Fibroblast of lung (primary cell): ENCODE measurements around the gene DTYMK. TPM values are rescaled to one million over a fixed set of nuclear protein-coding genes. Genes with fewer than 3 reads are reported as not detected.

Experiments used
- DNase-seq, 2 donors: peaks; one replicate each; pipeline versions ENCODE4 v3.0.0 to v3.0.0-alpha.2; 2010; ENCODE audit warnings: low read depth in 2 of 2
- H2AFZ ChIP-seq: 2 replicates; pipeline ENCODE4 v1.5.1; 2012; ENCODE audit warnings: low read length, control low read depth, inconsistent platforms
- H3K27ac ChIP-seq: 2 replicates; pipeline ENCODE4 v1.5.1; 2011; ENCODE audit warnings: low read length, control low read depth; ENCODE audit not compliant: insufficient read depth
- H3K27me3 ChIP-seq: 2 replicates; pipeline ENCODE4 v1.5.1; 2011; ENCODE audit warnings: mild to moderate bottlenecking, low read length; ENCODE audit not compliant: control insufficient read depth, insufficient read depth
- H3K36me3 ChIP-seq: 2 replicates; pipeline ENCODE4 v1.5.1; 2011; ENCODE audit warnings: low read length; ENCODE audit not compliant: control insufficient read depth, insufficient read depth
- H3K4me1 ChIP-seq: 2 replicates; pipeline ENCODE4 v1.5.1; 2011; ENCODE audit warnings: low read length; ENCODE audit not compliant: control insufficient read depth, insufficient read depth; ENCODE audit errors: extremely low read depth
- H3K4me2 ChIP-seq: 2 replicates; pipeline ENCODE4 v1.5.1; 2011; ENCODE audit warnings: low read length, control low read depth; ENCODE audit not compliant: insufficient read depth; ENCODE audit errors: extremely low read depth
- H3K4me3 ChIP-seq, 4 experiments: fragments of 200-600 bp in 1 of 4; sonication (generic) in 1 of 4; replicated peaks in 1 of 4; 2 replicates each; pipeline ENCODE4 v1.5.1; 2011 to 2016; ENCODE audit warnings: low read length in 4 of 4, low read depth in 3 of 4, mild to moderate bottlenecking in 3 of 4, control low read depth in 2 of 4, inconsistent platforms in 1 of 4, mixed read lengths in 1 of 4; ENCODE audit not compliant: insufficient read depth in 1 of 4; ENCODE audit errors: control extremely low read depth in 1 of 4
- H3K79me2 ChIP-seq: 2 replicates; pipeline ENCODE4 v1.5.1; 2012; ENCODE audit warnings: mild to moderate bottlenecking, low read length, inconsistent platforms; ENCODE audit not compliant: control insufficient read depth, insufficient read depth
- H3K9ac ChIP-seq: 2 replicates; pipeline ENCODE4 v1.5.1; 2011; ENCODE audit warnings: mild to moderate bottlenecking, low read length, control low read depth; ENCODE audit not compliant: insufficient read depth
- H3K9me3 ChIP-seq: 2 replicates; pipeline ENCODE4 v1.5.1; 2012; ENCODE audit warnings: low read depth, low read length; ENCODE audit not compliant: control insufficient read depth, insufficient read depth
- H4K20me1 ChIP-seq: 2 replicates; pipeline ENCODE4 v1.5.1; 2011; ENCODE audit warnings: low read length; ENCODE audit not compliant: control insufficient read depth, insufficient read depth; ENCODE audit errors: extremely low read depth
- CTCF ChIP-seq, 2 donors: IDR thresholded peaks in 1 of 2; conservative IDR thresholded peaks in 1 of 2; 1 replicate in 1 of 2; 2 replicates in 1 of 2; pipeline ENCODE4 v1.5.1; 2011 to 2012; ENCODE audit warnings: low read length in 2 of 2, control low read depth in 1 of 2, inconsistent platforms in 1 of 2, low read depth in 1 of 2, mild to moderate bottlenecking in 1 of 2
- EZH2 ChIP-seq: IDR thresholded peaks from 2 replicates; pipeline ENCODE4 v1.5.1; 2012; ENCODE audit warnings: low read length, control low read depth, mild to moderate bottlenecking; ENCODE audit errors: missing control alignments
- polyA plus RNA-seq, 2 donors: library from polyadenylated mRNA; depleted of rRNA in 1 of 2; stranded (reverse) in 1 of 2; unstranded in 1 of 2; fragments of >200 nt; gene quantifications; 2 replicates each; pipeline ENCODE4 v1.2.1, GENCODE V29; 2011 to 2012; ENCODE audit warnings: missing spikeins in 1 of 2
- total RNA-seq: library from RNA; depleted of rRNA; stranded (reverse); fragments of >200 nt; gene quantifications from 2 replicates; pipeline ENCODE4 v1.2.1, GENCODE V29; 2014

Gene DTYMK
- total and polyA plus RNA-seq, 2 donors (not counting 1 experiment from before 2014, with no cell fraction given): 19.0 to 25.3 TPM

GRCh38 chr2:241652142-241652541, 34.5 kb downstream of the DTYMK start:
- TF ChIP-seq CTCF (conservative IDR thresholded peaks at IDR 0.05 in 1 of 2, IDR thresholded peaks at IDR 0.05 in 1 of 2; ENCODE audit: low read depth in 1 of 2, low read length in 2 of 2): no peak
- TF ChIP-seq EZH2: no peak
- DNase-seq: no peak
- no peaks in the 10 kb centered on the region for H3K27me3 ChIP-seq
- H3K4me1 ChIP-seq: no peaks in the 10 kb centered on the region
- H3K27ac ChIP-seq: no peak overlapping the region
- no peak overlapping the region for H3K9ac ChIP-seq
- no peak overlapping the region for H2AFZ ChIP-seq
- no peaks in the 10 kb centered on the region for H3K9me3 ChIP-seq
- peaks cover 10% of the 10 kb centered on the region for H3K79me2 ChIP-seq
- H3K4me3 ChIP-seq: no peak overlapping the region
- no peaks in the 10 kb centered on the region for H4K20me1 ChIP-seq
- H3K4me2 ChIP-seq: no peak overlapping the region
- H3K36me3 ChIP-seq: peaks cover 18% of the 10 kb centered on the region

GRCh38 chr2:241649927-241650326, 36.7 kb downstream of the DTYMK start:
- Histone ChIP-seq H3K27me3 (no peaks in the 10 kb centered on the region), H3K27ac (no peak overlapping the region), H3K4me3 (no peak overlapping the region), H3K36me3 (peaks cover 11% of the 10 kb centered on the region), H2AFZ (no peak overlapping the region), H3K9me3 (no peaks in the 10 kb centered on the region), H3K79me2 (peaks cover 27% of the 10 kb centered on the region), H3K9ac (no peak overlapping the region), H3K4me1 (no peaks in the 10 kb centered on the region), H3K4me2 (no peak overlapping the region), H4K20me1 (no peaks in the 10 kb centered on the region)
- TF ChIP-seq CTCF (conservative IDR thresholded peaks at IDR 0.05 in 1 of 2, IDR thresholded peaks at IDR 0.05 in 1 of 2; ENCODE audit: low read depth in 1 of 2, low read length in 2 of 2): no peak
- no peak for TF ChIP-seq EZH2
- no peak for DNase-seq

- no peak for DNase-seq
- H3K27ac ChIP-seq: no peak overlapping the region
These were observed 37.2 kb downstream of the DTYMK start for GRCh38 chr2:241649404-241649803.

More at GRCh38 chr2:241649404-241649803, 37.2 kb downstream of the DTYMK start:
- H3K4me3 ChIP-seq: no peak overlapping the region
- H2AFZ ChIP-seq: no peak overlapping the region
- H3K79me2 ChIP-seq: peaks cover 29% of the 10 kb centered on the region
- no peak for TF ChIP-seq EZH2
- TF ChIP-seq CTCF (conservative IDR thresholded peaks at IDR 0.05 in 1 of 2, IDR thresholded peaks at IDR 0.05 in 1 of 2; ENCODE audit: low read depth in 1 of 2, low read length in 2 of 2): no peak
- H3K9me3 ChIP-seq: no peaks in the 10 kb centered on the region
- no peak overlapping the region for H3K4me2 ChIP-seq
- H3K9ac ChIP-seq: no peak overlapping the region
- H3K4me1 ChIP-seq: no peaks in the 10 kb centered on the region
- H4K20me1 ChIP-seq: no peaks in the 10 kb centered on the region
- peaks cover 10% of the 10 kb centered on the region for H3K36me3 ChIP-seq
- no peaks in the 10 kb centered on the region for H3K27me3 ChIP-seq
